ENCODE data around the gene GRID1. TPM values are rescaled to one million over a fixed set of nuclear protein-coding genes. Genes with fewer than 3 reads are reported as not detected.

The GRID1 gene
- total RNA-seq, 1 donor, result not detected

DNA sequence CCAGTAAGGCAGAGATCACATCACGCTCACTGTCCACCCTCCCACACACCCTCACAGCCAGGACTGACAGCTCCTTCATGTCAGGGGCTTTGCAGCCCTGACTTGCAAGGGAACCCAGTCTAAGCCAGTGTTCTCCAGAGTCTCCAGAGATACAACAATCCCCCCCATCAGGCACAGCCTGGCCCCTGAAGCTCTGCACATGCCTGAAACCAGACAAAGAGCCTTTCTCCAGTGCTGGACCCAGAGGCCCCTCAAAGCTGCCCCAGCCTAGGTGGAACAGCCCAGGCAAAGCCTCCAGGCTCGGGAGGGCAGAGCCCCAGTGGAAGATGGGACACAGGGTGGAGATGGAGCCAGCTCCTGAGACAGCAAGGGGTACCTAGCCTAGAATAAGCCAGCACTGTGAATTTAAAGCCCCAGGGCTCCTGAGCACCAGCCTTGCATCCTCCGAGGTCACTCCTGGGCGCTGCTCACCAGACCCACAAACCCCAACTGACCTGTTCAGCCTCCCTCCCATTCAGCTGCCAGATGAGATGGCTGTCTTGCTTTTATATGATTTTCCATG, 50.2 kb downstream of the GRID1 start:
- H3K4me3 ChIP-seq (ENCODE audit: low read depth, low read length), result no peak overlapping the region
- DNase-seq (ENCODE audit: low read depth), result no peak
- TF ChIP-seq, protein P1, sequence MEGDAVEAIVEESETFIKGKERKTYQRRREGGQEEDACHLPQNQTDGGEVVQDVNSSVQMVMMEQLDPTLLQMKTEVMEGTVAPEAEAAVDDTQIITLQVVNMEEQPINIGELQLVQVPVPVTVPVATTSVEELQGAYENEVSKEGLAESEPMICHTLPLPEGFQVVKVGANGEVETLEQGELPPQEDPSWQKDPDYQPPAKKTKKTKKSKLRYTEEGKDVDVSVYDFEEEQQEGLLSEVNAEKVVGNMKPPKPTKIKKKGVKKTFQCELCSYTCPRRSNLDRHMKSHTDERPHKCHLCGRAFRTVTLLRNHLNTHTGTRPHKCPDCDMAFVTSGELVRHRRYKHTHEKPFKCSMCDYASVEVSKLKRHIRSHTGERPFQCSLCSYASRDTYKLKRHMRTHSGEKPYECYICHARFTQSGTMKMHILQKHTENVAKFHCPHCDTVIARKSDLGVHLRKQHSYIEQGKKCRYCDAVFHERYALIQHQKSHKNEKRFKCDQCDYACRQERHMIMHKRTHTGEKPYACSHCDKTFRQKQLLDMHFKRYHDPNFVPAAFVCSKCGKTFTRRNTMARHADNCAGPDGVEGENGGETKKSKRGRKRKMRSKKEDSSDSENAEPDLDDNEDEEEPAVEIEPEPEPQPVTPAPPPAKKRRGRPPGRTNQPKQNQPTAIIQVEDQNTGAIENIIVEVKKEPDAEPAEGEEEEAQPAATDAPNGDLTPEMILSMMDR (IDR thresholded peaks at IDR 0.05; ENCODE audit: insufficient read depth, low read length), result no peak

DNA sequence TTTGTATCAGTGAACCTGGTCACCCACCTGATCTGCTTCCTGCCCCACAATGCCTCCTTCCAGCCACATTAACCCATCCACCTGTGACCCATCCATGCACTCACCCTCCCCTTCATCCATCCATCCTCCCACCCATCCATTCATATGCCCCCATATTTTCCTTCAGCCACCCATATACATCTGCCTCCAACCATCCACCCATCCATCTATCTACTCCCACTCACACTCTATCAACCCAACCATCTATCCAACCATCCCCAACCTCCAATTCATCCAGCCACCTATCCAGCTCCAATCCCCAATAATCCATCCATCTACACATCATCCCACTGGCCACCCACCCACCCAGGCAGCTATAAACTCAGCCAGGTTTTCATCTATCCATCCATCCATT, 51.0 kb downstream of the GRID1 start:
- DNase-seq (ENCODE audit: low read depth), result no peak
- H3K4me3 ChIP-seq (ENCODE audit: low read depth, low read length), result no peak overlapping the region
- TF ChIP-seq, protein P1 (IDR thresholded peaks at IDR 0.05; ENCODE audit: insufficient read depth, low read length), result no peak

- no peak for DNase-seq (ENCODE audit: low read depth)
- no peak overlapping the region for H3K4me3 ChIP-seq (ENCODE audit: low read depth, low read length)
- TF ChIP-seq, protein P1 (IDR thresholded peaks at IDR 0.05; ENCODE audit: insufficient read depth, low read length), result no peak
Measured at GRCh38 chr10:86314616-86315548, 51.7 kb downstream of the GRID1 start.

- H3K4me3 ChIP-seq (ENCODE audit: low read depth, low read length), result no peak overlapping the region
- TF ChIP-seq, protein P1 (IDR thresholded peaks at IDR 0.05; ENCODE audit: insufficient read depth, low read length), result no peak
- DNase-seq (ENCODE audit: low read depth), result no peak
Measured at GRCh38 chr10:86313621-86314041, 53.0 kb downstream of the GRID1 start.

GRCh38 chr10:86312701-86313270, 53.8 kb downstream of the GRID1 start:
- DNase-seq (ENCODE audit: low read depth), result no peak

GRCh38 chr10:86311906-86312305, 54.7 kb downstream of the GRID1 start:
- DNase-seq (ENCODE audit: low read depth), result no peak
- no peak overlapping the region for H3K4me3 ChIP-seq (ENCODE audit: low read depth, low read length)
- TF ChIP-seq, protein P1 (IDR thresholded peaks at IDR 0.05; ENCODE audit: insufficient read depth, low read length), result no peak

More at GRCh38 chr10:86312701-86313270, 53.8 kb downstream of the GRID1 start:
- TF ChIP-seq, protein P1 (IDR thresholded peaks at IDR 0.05; ENCODE audit: insufficient read depth, low read length), result no peak
- H3K4me3 ChIP-seq (ENCODE audit: low read depth, low read length), result no peak overlapping the region

Measured in fibroblast of the aortic adventitia (primary cell).